NCI-H128 (cell line): ENCODE measurements around the gene GAA.
"Not testable (repeated sequence)": the region's sequence is repeated elsewhere in the genome, so short reads cannot be mapped to it uniquely, and the experiment has no call there.

Experiments used
- DNase-seq: peaks from one replicate; lab custom pipeline; 2025; ENCODE audit not compliant: unreplicated experiment; lab: John Stamatoyannopoulos, UW

The GAA gene

DNA sequence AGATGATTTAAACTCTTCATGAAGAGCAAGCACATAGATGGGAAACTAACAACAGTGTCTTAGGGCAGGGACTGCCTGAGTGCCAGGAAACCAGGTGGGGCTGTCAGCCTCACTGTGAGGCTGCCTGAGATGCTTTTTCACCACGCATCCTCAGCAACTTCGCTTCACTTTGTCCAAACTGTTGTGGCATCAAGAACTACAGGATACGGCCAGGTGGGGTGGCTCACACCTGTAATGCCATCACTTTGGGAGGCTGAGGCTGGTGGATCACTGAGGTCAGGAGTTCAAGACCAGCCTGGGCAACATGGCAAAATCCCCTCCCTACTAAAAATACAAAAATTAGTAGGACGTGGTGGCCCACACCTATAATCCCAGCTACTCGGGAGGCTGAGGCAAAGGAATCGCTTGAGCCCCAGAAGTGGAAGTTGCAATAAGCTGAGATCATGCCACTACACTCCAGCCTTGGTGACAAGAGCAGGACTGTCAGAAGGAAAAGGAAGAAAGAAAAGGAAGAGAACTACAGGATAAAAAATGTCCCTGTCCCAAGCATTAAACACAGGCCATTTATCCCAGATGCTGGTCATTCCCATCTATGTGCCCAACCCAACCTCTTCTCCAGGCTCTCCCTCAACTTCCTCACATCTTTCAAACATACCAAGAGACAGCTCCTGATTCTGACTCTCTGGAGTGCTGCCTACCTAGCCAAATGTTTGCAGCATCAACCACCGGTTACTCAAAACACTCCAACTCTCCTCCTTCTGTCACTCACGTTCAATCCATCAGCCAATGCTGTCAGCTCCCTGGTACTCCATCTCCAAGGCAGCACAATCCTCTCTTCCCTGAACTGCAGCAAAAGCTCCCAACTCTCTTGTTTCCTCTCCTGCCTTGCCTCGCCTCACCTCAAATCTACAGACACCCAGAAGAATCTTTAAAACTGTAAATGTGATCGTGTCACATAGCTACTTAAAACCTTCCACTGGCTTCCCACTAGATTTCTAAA, 44.0 kb downstream of the GAA start:
- no peak for DNase-seq

DNA sequence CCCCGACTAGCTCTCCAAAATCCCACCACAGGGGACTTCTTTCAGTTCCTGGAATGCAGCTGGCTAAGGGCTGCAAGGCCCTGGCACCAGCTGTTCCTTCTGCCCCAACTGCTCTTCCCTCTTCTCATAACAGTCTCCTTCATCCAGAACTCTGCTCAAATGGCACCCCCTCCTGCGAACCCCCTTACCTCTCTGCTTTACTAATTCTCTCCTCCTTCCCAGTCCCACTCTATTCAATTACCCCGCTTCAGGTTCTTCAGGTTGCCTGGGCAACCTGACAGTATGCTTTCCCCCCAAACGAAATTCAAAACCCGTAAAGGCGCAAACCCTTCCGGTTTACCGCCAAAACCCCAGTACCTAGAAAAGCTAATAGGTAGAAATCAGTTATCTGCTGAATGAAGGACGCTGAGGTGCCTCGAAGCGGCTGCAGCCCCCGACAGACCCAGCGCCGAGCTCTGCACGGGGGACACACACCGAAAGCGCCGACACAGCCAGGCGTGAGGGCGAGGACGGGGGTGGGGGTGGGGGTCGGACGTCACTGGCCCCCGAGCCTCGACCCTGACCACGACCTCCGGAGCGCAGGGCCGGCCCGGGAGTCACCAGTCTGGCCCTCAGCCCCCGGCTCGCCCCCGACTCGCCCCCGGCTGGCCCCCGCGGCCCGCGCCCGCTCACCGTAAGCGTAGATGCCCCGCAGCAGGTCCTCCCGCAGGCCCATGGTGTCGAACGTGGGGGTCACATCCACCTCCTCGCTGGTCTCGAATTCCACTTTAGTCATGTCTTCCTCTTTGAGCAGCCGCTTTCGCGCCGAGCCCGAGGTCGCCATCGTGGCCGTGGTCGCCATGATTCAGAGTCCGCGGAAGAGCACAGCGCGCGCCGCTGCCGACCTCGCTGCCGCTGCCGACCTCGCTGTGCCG, 45.0 kb downstream of the GAA start:
- no peak for DNase-seq

DNA sequence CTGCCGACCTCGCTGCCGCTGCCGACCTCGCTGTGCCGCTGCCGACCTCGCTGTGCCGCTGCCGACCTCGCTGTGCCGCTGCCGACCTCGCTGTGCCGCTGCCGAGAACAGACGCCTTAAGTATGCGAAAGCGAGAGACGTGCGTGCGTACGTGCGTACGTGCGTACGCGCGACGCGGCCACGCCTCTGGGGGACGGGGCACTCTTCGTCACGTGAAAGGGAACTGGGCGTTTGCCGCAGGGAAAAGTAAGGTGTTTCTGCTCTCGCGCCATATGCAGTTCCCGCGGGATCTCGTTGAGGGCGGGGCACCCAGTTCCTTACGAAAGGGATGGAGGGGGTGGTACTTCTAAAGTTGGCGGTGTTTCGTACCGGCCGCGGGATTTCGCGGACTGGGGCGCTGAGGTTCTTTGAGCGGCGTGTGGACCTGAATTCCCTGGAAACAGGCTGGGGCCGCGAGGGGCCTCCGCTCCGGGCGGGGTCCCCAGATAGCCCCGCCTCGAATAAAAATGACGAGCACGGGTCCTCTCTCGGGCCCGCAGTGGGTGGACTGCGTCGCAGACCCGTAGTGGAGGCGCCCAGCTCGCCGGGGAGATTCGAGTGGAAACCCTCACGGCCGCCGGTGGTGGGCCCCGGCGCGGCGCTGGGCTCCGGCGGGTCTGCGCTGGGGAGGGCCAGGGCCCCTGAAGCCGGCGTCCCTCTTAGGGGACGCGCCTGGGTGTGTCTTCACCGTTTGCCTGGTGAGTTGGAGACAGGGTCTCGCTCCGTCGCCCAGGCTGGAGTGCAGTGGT, 45.8 kb downstream of the GAA start, which contains the start of gene EIF4A3:
TSS of gene EIF4A3 (minus strand) at position 94 of the 788 bp plus-strand sequence. CDS start 167 bp downstream, outside the sequence.
- peak; percentile 97 for DNase-seq

DNA sequence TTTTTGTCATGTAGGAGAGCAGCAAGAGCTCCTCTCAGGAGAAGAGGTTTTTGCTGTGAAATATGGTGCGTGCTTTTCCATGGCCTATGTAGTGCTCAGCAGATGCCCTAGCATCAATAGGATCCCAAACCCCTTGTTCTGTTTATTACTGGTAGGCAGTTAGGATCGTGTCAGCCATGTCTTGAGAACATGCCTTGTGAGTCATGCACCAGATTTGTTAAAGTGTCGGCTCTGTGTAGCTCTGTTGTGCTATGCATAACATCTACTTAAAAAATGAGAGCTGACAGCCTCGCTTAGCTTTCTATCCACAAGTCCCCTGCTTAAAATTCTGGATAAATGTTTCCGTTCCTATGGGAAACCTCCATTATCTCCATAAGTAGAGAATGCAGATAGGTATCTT, 50.0 kb downstream of the GAA start:
- no peak for DNase-seq

DNA sequence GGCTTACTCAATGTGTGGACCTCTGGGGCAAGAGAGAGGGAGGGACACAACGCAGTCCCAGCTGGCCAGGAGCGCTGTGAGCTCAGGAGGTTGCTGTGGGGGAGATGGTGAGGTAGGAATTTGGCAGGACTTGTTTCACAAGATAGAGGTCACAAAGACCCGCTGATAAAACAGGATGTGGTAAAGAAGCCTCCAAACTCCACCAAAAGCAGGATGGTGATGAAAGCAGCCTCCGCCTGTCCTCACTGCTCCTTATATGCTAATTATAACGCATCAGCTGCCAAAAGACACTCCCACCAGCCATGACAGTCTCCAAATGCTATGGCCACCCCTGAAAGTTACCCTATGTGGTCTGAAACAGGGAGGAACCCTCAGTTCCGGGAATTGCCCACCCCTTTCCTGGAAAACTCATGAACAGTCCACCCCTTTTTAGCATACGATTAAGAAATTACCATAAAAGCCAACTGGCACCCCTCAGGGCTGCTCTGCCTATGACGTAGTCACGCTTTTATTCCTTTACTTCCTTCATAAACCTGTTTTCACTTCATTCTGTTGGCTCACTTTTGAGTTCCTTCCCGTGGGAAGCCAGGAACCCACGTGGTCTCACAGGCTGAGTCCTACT, 50.8 kb downstream of the GAA start:
- no peak for DNase-seq

DNA sequence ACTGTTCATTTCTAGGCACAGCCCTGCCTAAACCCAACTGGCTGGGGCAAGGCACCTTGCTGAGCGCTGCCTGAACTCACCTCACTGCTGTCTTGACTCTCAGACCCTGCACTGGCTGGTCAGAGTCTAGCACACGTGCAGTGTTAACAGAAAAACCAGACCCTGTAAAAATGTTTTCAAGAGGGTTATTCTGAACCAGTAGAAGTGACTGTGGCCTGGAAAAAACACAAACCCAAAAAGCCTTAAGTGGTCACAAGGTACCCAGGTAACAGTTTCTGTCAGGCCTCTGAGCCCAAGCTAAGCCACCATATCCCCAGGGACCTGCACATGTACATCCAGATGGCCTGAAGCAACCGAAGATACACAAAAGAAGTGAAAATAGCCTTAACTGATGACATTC, 51.6 kb downstream of the GAA start:
- no peak for DNase-seq

DNA sequence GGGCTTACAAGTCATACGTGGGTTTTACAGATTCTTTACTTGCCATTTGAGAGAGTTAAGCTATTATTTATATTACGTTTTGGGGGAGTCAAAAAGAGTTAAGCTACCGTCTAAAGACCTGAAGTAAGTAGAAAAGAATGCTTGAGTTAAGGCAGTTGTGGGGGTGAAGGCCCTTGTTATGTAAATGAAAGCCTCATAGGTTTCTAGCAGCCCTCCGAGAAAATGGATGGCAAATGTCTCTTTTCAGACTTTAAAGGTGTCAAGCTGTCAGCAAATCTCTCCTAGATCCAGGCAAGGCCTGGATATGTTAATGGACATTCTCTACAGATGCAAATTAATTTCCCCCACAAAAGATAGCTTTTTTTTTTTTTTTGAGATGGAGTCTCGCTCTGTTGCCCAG, 52.8 kb downstream of the GAA start:
- DNase-seq: no peak

DNA sequence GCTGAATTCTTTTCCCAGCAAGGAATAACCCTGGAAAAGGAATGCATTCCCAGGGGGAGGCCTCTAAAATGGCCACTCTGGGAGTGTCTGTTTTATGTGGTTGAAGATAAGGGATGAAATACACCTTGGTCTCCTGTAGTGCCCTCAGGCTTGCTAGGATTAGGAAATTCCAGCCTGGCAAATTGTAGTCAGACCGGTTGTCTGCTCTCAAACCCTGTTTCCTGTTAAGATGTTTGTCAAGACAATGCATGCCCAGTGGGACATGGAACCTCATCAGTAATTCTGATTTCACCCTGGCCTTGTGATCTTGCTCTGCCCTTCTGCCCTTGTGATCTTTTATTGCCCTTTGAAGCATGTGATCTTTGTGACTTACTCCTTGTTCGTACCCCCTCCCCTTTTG, 54.2 kb downstream of the GAA start:
- not testable (repeated sequence) for DNase-seq

DNA sequence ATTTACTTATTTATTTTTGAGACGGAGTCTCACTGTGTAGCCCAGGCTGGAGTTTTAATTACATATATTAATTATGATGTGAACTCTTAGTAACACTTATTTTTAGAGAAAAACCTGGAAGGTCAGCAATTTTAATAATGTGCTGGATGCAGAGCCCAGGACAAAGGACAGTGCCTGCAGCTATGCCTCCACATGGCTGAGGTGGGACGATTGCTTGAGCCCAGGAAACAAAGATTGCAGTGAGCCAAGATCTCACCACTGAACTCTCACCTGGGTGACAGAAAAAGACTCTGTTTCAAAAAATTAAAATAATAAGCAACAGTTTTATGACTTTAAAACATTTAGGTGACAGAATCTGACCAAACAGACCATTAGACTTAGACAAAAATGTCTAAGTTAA, 57.5 kb downstream of the GAA start:
- no peak for DNase-seq

DNA sequence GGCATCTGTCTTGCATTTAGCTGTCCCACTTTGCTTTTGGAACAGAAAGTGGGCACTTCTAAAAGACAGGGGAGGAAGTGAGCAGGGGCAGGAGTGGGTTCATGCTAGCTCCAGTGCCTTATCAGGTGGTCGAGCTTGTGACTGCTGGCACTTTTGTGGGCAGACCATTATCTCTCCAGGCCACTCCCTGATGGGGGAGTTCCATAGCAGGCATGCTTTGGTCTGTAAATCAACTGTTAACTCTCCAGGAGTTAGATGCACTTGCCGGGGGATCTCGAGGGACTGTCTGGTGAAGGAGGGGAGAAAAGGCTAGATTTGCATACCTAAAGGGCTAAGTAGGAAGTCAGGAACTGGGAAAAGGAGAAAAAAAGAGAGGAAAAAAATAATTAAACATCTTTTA, 59.2 kb downstream of the GAA start:
- no peak for DNase-seq

DNA sequence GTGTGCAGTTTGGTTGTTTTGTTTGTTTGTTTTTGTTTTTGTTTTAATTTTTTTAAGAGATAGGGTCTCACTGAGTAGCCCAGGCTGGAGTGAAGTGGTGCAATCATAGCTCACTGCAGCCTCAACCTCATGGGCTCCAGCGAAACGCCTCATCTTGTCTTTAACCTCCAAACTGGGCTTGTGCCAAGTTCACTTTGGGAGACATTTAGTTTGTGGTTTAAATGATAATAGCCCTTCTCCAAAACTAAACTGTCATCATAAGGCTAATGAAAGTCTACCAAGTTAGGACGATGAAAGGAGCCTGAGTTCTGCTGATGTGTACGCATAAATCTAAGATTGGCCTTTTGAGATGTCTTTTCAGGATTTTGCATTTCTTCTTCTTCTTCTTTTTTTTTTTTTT, 62.0 kb downstream of the GAA start:
- DNase-seq: no peak

DNA sequence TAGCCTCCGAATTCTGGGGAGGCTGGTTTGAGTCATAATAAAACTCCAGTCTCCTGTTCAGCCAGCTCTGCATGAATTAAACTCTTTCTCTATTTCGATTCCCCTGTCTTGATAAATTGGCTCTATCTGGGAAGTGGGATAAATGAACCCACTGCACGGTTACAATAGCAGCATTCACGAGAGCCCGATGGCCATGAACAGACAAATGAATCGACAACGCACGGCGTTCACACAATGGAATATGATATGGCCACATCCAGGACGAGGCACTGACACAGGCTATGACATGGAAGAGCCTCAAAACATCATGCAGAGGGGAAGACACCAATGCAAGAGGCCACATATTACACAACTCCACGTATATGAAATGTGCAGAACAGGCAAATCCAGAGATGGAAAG, 62.8 kb downstream of the GAA start:
- DNase-seq: no peak

DNA sequence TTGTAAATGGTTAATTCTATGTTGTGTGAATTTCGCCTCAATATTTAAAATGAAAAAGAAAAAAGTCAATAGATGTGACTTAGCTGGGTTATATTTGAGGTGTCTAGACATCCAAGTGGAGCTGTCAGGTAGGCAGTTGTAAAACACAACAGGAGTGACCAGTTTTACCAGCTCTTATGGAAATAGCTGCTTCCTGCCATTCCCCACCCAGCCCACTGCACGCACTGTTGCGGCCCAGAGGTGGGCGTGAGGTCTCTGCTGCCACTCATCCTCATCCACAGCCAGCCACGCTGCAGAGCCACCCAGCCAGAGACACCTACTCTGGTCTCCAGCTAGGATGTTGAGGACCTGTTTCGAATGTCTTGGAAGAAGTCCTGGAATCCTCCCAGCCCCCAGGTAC, 65.1 kb downstream of the GAA start:
- no peak for DNase-seq

DNA sequence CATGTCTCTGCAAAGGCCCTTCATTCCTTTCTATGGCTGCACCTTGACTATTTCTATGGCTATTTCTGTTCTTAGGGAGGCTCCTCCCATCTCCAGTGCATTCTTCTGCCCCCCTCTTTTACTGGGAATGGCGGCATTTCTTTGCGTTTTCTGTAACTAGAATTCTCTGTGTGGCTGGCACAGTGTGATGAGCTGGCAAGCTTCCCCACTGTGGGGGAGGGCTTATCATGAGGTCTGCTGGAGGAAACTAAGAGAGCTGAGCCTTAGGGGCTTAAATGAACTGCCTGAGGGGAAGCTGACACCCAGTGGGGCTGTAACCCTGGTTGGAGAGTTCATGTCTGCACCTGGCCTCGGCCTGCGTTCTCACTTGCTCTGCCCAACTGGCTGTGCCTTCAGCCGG, 67.0 kb downstream of the GAA start:
- DNase-seq: no peak

DNA sequence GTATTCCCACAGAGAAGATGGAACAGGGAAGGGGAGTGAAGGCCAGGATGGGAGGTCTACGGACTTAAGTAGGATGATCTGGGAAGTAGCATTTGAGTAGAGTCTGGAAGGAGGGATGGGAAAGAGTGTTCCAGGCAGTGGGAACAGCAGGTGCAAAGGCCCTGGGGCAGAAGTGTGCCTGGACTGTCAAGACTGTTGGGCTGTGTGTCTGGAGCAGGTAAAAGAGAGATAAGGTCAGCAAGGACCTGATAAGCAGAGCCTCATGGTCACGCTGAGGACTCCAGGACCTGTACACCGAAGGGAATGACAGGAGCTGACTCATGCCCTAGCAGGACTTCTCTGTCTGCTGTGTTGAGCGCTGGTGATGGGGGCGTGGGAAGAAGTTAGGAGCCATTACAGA, 67.7 kb downstream of the GAA start:
- no peak for DNase-seq
